GM19395 (cell line): Measurements from ENCODE around the gene ME3.
"Not testable (repeated sequence)": the region's sequence is repeated elsewhere in the genome, so short reads cannot be mapped to it uniquely, and the experiment has no call there.

Experiments
- ATAC-seq: cut with Tn5 transposase; IDR thresholded peaks from one replicate; pipeline ENCODE4 v1.9.1; 2021; ENCODE audit warnings: mild to moderate bottlenecking, moderate library complexity; ENCODE audit not compliant: unreplicated experiment

The ME3 gene

GRCh38 chr11:86444981-86445380, 227.4 kb downstream of the ME3 start:
- no peak for ATAC-seq

- ATAC-seq, result no peak
Measured at GRCh38 chr11:86443415-86443814, 229.0 kb downstream of the ME3 start.

GRCh38 chr11:86442827-86443226, 229.6 kb downstream of the ME3 start:
- ATAC-seq, result no peak

- no peak for ATAC-seq
Measured at GRCh38 chr11:86442420-86442819, 230.0 kb downstream of the ME3 start.

DNA sequence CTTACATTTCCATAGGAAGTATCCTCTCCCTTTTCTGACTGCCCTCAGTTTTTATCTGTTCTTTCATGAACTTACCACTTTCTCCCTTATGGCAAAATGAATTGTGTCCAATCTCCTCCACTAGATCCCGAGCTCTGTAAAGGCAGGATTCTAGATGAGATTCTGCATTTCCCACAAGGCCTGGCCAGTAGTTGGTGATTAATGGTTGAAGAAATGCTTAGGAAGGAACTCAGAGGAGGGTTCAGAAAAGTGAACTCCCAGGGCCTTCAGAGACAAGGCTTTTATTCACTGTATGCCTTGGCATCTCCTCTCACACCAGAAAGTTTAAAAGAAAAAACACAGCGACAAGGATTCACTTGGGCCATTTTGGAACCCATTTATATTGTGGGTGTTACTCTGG, 231.6 kb downstream of the ME3 start:
- ATAC-seq, result no peak

DNA sequence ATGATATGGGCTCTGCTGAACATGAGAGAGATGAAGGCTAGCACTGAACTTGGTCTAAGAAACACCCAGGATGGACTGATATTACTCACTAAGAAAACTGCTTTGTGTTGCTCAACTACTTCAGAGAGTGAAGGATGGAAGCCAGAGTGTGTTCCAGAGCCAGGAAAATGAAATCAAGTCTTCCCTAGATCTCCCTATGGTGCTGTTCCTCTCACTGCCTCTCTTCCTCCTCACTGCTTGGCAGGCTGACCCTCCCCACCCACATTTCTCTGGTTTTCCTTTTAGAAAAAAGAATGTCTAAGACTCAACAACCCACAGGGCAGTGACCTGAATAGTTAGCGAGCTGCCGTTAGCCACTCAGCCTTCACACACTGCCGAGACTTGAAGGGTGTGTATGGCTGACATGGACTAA, 232.1 kb downstream of the ME3 start:
- ATAC-seq, result no peak

GRCh38 chr11:86438685-86439084, 233.7 kb downstream of the ME3 start:
- ATAC-seq, result no peak

DNA sequence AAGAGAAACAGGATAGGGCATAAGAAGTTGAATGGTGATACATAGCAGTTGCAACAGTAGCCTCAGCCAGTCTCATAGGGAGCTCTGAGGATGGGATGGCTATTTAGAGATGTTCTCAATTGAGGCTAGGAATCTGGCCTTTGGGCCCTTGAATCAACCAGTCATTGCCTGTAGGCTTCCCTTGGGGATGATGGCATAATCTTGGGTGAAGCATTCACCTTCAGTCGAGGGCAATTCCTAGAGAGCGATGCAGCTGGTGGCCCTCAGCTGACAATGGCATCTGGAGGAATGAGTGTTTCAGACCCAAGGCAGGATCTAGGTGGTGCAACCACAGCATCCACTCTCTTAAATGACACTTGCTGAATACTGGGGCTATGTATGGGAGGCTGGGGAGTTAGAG, 236.7 kb downstream of the ME3 start:
- ATAC-seq, result no peak

GRCh38 chr11:86433361-86434095, 238.9 kb downstream of the ME3 start:
- ATAC-seq, result not testable (repeated sequence)

DNA sequence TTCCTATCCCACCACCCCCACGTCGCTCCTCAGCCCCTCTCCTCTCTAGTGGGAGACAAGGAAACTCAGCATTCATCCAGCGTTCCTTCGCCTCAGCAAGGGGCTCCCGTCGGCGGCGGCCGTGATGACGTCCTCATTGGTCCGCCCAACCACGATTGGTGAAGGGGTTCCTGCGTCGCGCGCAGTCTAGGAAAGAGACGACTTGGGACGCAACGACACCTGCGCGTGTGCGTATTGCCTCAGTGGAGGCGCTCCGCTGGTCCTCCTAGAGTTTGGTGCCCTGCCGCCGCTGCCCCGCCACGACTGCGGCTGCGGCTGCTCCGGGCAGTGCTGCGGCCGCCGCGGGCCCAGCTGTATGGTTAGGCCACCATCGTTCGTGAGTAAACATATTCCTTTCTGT, 241.2 kb downstream of the ME3 start:
- no peak for ATAC-seq

- ATAC-seq, result no peak
Measured at GRCh38 chr11:86427441-86427840, 245.0 kb downstream of the ME3 start.

DNA sequence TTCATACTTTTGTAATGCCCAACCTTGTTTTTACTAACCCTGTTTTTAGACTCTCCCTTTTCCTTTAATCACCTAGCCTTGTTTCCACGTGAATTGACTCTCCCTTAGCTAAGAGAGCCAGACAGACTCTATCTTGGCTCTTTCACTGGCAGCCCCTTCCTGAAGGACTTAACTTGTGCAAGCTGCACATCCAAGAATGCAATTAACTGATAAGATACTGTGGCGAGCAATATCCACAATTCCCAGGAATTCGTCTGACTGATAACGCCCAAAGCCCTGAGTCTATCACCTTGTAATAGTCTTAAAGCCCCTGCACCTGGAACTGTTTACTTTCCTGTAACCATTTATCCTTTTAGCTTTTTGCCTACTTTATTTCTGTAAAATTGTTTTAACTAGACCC, 248.9 kb downstream of the ME3 start:
- ATAC-seq, result not testable (repeated sequence)

- ATAC-seq, result no peak
Measured at GRCh38 chr11:86422371-86422770, 250.0 kb downstream of the ME3 start.

- ATAC-seq, result no peak
Measured at GRCh38 chr11:86421946-86422345, 250.5 kb downstream of the ME3 start.

- ATAC-seq, result no peak
Measured at GRCh38 chr11:86418917-86419316, 253.5 kb downstream of the ME3 start.

DNA sequence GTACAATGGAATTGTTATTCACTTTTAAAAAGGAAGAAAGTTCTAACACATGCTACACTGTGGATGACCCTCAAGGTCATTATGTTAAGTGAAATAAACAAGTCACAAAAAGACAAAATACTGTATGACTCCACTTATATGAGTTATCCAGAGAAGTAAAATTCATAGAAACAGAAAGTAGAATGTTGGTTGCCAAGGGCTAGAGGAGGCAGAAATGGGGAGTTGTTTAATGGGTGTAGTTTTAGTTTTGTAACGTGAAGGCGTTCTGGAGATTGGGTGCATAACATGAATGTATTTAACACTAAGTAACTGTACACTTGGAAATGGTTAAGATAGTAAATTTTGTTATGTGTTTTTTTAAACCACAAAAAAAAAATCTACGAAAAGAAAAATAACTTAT, 253.9 kb downstream of the ME3 start:
- ATAC-seq, result no peak

GRCh38 chr11:86418106-86418505, 254.3 kb downstream of the ME3 start:
- ATAC-seq, result no peak

DNA sequence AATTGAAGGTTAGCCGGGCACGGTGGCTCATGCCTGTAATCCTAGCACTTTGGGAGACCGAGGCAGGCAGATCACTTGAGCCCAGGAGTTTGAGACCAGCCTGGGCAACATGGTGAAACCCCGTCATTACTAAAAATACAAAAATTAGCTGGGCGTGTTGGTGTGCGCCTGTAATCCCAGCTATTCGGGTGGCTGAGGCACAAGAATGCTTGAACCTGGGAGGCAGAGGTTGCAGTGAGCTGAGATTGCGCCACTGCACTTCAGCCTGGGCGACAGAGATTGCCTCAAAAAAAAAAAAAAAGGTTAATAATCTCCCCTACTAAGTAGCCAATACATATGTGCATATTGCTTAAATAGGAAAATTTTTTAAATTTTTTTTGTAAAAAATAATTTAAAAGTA, 255.5 kb downstream of the ME3 start:
- ATAC-seq, result not testable (repeated sequence)

DNA sequence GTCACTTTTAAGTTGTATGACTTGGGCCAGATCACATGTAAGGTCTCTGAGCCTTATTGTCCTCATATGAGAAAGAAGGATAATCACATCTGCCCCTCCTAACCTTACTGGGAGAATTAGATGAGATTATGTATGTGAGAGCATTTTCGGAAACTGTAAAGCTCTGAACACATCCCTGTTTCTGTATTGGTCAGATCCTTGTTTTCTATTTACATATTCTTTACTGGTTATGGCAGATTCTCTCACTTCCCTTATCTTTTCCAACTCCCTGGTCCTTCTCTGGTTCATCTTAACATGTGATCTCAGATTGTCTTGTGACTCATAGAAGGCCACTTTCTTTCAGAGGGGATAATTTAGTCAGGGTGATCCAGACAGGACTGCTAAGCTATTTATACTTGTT, 255.9 kb downstream of the ME3 start:
- no peak for ATAC-seq

DNA sequence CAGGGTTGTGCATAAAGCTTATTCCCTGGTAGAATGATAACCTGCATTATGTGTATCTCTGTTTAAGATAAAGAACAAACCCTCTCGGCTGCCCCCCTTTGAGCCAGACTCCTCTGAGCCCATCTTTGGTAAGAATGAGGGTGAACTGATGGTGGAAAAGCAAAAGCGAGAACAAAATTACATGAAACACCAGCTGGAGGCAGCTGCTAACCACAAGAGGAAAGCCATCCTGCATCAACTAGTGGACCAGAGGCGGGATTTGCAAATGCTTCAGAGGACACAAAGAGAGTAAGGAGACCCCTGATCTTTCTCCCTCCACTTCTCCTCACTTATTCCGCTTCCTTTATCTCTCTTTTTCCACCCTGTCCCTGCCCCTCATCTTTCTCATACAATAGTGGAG, 257.4 kb downstream of the ME3 start:
- no peak for ATAC-seq

- no peak for ATAC-seq
Measured at GRCh38 chr11:86414032-86414431, 258.4 kb downstream of the ME3 start.

DNA sequence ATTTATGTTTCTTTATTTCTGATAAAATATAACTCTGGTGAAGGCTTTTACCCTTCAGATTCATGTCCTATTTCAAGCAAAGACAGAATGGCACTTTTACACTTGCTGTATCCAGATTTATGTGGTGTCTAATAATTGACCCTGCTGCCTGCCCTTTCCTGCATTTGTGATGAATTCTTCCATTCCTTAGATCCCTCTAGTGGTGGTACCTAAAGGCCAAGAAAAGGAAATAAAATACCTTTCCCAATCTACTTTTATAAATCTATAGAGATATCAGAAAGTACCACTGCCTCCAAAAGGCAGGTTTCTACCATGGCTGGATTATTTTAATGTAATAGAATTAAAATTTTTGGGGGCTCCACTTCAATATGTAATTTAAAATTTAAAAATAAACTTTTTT, 263.6 kb downstream of the ME3 start:
- ATAC-seq, result no peak

GRCh38 chr11:86403458-86403857, 269.0 kb downstream of the ME3 start:
- ATAC-seq, result no peak
